Peyer's patch (tissue), 4 donors: ENCODE results near the gene BAZ2A. TPM values are rescaled to one million over a fixed set of nuclear protein-coding genes. Genes with fewer than 3 reads are reported as not detected.

Source experiments
- DNase-seq, 3 donors: peaks; one replicate each; pipeline ENCODE4 v3.0.0-alpha.2; 2017 to 2019
- H3K27ac ChIP-seq, 4 donors: fragments of 200-600 bp; sonication (generic); one replicate each; pipeline ENCODE4 v1.5.1; 2016 to 2019
- H3K27me3 ChIP-seq, 2 donors: fragments of 200-600 bp; sonication (generic); one replicate each; pipeline ENCODE4 v1.5.1; 2019
- H3K36me3 ChIP-seq, 3 donors: fragments of 200-600 bp; sonication (generic); one replicate each; pipeline ENCODE4 v1.5.1; 2016 to 2019
- H3K4me1 ChIP-seq, 4 donors: fragments of 200-600 bp; sonication (generic); one replicate each; pipeline ENCODE4 v1.5.1; 2016 to 2019
- H3K4me3 ChIP-seq, 4 donors: fragments of 200-600 bp; sonication (generic); 1 replicate in 3 of 4; 2 replicates in 1 of 4; pipeline ENCODE4 v1.5.1; 2016 to 2019; ENCODE audit warnings: mild to moderate bottlenecking in 1 of 4
- H3K9me3 ChIP-seq, 4 donors: fragments of 200-600 bp; sonication (generic); one replicate each; pipeline ENCODE4 v1.5.1; 2016 to 2019; ENCODE audit warnings: mild to moderate bottlenecking in 1 of 4
- POLR2A ChIP-seq, 2 donors: fragments of 450-650 bp; IDR thresholded peaks; one replicate each; pipeline ENCODE4 v1.5.1; 2017; ENCODE audit warnings: antibody characterized with exemption in 2 of 2, mild to moderate bottlenecking in 2 of 2, moderate library complexity in 2 of 2
- total RNA-seq, 4 donors: library from RNA; depleted of rRNA; stranded (reverse); fragments of >200 nt; gene quantifications; one replicate each; pipeline ENCODE4 v1.1.0, GENCODE V29; 2016
- TF ChIP-seq, protein P1 (sequence below), 6 experiments: fragments of 450-650 bp in 4 of 6; fragments of 200-600 bp in 2 of 6; sonication (generic) in 1 of 6; IDR thresholded peaks; one replicate each; pipeline ENCODE4 v1.5.1; 2017 to 2019; ENCODE audit warnings: antibody characterized with exemption in 6 of 6, mild to moderate bottlenecking in 3 of 6, moderate library complexity in 1 of 6

The BAZ2A gene
- total RNA-seq, 4 donors from 2014 or later = 98.2 to 259 (median 141) TPM

DNA sequence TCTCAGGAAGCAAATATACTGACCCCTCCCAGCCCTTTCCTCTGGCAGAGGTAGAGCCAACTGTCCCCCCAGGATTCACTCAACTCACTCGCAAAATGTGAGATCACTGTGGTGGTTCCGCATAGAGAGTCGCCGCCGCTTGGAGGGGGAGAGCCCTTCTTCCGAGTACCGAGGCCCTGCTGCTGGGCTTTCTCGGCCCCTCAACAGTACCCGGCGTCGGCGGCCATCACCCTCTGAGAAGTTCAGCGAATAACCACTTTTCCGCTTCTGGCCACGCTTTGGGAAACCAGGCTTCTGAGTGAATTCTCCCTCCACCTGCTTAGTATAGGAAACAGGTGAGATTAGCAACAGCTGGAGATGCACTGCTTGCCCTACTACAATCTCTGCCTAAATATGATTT is 31.1 kb downstream of the BAZ2A start:
- Histone ChIP-seq H3K27ac (no peak overlapping the region), H3K36me3 (peaks cover 0 to 85% (median 0%) of the 10 kb centered on the region in 3 donors), H3K9me3 (no peaks in the 10 kb centered on the region), H3K4me1 (no peaks in the 10 kb centered on the region), H3K27me3 (no peaks in the 10 kb centered on the region), H3K4me3 (no peak overlapping the region)
- no peak for DNase-seq
- TF ChIP-seq POLR2A (IDR thresholded peaks at IDR 0.05) = no peak
- TF ChIP-seq, protein P1, sequence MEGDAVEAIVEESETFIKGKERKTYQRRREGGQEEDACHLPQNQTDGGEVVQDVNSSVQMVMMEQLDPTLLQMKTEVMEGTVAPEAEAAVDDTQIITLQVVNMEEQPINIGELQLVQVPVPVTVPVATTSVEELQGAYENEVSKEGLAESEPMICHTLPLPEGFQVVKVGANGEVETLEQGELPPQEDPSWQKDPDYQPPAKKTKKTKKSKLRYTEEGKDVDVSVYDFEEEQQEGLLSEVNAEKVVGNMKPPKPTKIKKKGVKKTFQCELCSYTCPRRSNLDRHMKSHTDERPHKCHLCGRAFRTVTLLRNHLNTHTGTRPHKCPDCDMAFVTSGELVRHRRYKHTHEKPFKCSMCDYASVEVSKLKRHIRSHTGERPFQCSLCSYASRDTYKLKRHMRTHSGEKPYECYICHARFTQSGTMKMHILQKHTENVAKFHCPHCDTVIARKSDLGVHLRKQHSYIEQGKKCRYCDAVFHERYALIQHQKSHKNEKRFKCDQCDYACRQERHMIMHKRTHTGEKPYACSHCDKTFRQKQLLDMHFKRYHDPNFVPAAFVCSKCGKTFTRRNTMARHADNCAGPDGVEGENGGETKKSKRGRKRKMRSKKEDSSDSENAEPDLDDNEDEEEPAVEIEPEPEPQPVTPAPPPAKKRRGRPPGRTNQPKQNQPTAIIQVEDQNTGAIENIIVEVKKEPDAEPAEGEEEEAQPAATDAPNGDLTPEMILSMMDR (IDR thresholded peaks at IDR 0.05) = no peak

DNA sequence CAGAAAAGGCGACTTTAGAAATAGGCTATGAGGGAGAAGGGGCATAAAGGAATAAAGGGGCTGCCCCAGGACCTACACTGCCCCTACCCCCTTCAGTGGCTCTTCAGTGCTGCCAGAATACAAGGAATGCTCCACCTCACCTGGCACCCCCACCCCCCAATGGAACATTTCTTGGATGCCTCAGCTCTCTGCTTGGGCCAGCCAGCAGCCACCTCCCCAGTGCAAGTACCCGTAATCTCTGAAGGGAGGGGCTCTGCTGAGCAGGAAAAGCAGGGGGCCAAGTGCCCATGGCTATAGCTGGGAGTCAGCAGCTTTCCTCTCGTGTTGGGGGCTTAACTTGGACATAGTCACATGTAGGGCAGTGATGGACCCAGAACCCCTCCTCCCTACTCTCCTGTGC is 33.3 kb downstream of the BAZ2A start:
- no peak overlapping the region for H3K27ac ChIP-seq
- H3K27me3 ChIP-seq = no peaks in the 10 kb centered on the region
- DNase-seq = no peak
- H3K9me3 ChIP-seq = no peaks in the 10 kb centered on the region
- peaks cover 0 to 63% (median 0%) of the 10 kb centered on the region in 3 donors for H3K36me3 ChIP-seq
- no peak overlapping the region for H3K4me3 ChIP-seq
- TF ChIP-seq, protein P1 (IDR thresholded peaks at IDR 0.05) = no peak
- no peak for TF ChIP-seq POLR2A (IDR thresholded peaks at IDR 0.05)
- H3K4me1 ChIP-seq = no peaks in the 10 kb centered on the region

DNA sequence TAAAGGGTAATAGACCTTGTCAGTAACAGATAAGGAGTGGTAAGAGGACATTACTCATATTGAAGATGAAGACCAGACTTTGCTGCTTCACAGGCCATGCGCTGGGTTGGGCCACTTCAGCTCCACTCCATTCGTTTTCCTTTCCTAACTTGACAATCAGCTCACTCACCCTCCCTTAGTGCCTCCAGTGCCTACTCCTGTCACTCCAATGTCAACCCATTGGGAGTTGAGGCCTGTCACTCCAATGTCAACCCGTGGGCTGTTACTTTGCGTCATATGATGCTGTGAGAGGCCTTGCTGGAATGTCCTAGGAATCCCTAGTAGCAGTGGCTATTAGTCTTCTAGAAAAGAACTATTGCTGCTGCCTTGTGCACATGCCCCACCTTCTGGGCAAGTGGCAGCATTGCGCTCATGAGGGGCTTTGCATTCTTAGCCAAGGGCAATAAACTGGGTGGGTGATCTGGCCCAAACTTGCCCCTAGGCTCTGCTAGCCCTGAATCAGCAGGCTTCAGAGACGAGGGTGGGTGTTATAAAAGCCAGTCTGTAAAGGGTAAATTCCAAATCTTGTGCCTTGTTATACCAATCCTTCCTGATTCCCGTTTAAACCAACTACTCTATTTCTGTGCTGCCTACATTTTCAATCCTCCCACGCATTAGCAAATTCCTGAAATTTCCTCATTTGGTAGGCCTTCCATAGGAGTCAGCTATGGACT is 36.1 kb downstream of the BAZ2A start:
- DNase-seq = peak in 2 of 3 donors; percentile 39 to 71
- H3K27ac ChIP-seq = peak overlapping the region in 2 of 4 donors; percentile 6 to 9
- peaks cover 0 to 41% (median 0%) of the 10 kb centered on the region in 3 donors for H3K36me3 ChIP-seq

DNA sequence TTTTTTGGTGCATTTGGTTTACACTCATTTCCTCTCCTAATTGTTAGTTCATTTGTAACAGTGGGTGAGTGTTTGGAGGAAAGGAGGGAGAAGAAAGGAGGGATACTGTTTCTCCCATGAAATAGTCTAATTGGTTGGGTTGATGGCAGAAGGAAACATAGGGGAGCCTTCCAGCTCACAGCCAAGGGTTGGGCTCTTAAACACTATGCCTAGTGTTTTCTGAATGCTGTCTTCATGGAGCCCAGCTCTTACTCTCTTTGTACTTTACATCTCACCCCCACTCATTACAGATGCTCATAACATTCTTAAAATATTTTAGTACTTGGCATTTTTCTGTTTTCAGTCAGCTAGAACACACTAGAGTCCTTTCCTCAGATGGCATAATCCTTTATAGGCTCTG is 38.2 kb downstream of the BAZ2A start:
- Histone ChIP-seq H3K36me3 (peaks cover 0 to 40% (median 0%) of the 10 kb centered on the region in 3 donors), H3K4me1 (no peaks in the 10 kb centered on the region), H3K9me3 (no peaks in the 10 kb centered on the region), H3K27ac (no peak overlapping the region), H3K4me3 (no peak overlapping the region), H3K27me3 (no peaks in the 10 kb centered on the region)
- no peak for DNase-seq
- no peak for TF ChIP-seq POLR2A (IDR thresholded peaks at IDR 0.05)
- TF ChIP-seq, protein P1 (IDR thresholded peaks at IDR 0.05) = no peak

More for the DNA sequence above, 36.1 kb downstream of the BAZ2A start:
- no peaks in the 10 kb centered on the region for H3K4me1 ChIP-seq
- no peak overlapping the region for H3K4me3 ChIP-seq
- no peak for TF ChIP-seq POLR2A (IDR thresholded peaks at IDR 0.05)
- TF ChIP-seq, protein P1 (IDR thresholded peaks at IDR 0.05) = peak; percentile 54 to 79 (median 66)
- H3K27me3 ChIP-seq = no peaks in the 10 kb centered on the region
- no peaks in the 10 kb centered on the region for H3K9me3 ChIP-seq

DNA sequence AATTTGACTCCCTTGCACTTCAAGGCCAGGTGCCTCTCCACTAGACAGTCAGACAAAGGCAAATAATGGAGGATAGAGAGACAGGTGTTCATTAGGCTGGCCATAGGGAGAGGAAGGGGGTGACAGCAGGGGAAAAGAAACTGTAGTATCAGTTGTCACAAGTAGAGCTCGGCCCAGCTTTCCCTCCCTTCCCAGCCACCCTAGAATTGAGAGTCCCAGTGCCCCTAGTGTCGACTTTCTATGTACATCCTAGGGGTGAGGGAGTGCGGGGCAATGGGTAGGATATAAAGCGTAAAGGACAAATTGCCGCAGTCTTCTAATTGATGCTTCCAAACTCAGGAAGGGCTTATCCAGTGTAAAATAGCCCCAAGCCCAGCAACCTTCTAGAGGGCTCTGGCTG is 39.0 kb downstream of the BAZ2A start:
- Histone ChIP-seq H3K27ac (no peak overlapping the region), H3K4me1 (no peaks in the 10 kb centered on the region), H3K9me3 (no peaks in the 10 kb centered on the region), H3K4me3 (no peak overlapping the region), H3K27me3 (no peaks in the 10 kb centered on the region), H3K36me3 (peaks cover 0 to 38% (median 0%) of the 10 kb centered on the region in 3 donors)
- TF ChIP-seq POLR2A (IDR thresholded peaks at IDR 0.05) = no peak
- TF ChIP-seq, protein P1 (IDR thresholded peaks at IDR 0.05) = no peak
- DNase-seq = no peak
